GM18508 (cell line): ENCODE results near the gene CRP.
"Not testable (repeated sequence)": the region's sequence is repeated elsewhere in the genome, so short reads cannot be mapped to it uniquely, and the experiment has no call there.

ENCODE experiments used
- ATAC-seq: cut with Tn5 transposase; IDR thresholded peaks from one replicate; pipeline ENCODE4 v1.9.1; 2021; ENCODE audit warnings: moderate number of reproducible peaks; ENCODE audit not compliant: insufficient read depth, unreplicated experiment

The CRP gene, protein sequence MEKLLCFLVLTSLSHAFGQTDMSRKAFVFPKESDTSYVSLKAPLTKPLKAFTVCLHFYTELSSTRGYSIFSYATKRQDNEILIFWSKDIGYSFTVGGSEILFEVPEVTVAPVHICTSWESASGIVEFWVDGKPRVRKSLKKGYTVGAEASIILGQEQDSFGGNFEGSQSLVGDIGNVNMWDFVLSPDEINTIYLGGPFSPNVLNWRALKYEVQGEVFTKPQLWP

DNA sequence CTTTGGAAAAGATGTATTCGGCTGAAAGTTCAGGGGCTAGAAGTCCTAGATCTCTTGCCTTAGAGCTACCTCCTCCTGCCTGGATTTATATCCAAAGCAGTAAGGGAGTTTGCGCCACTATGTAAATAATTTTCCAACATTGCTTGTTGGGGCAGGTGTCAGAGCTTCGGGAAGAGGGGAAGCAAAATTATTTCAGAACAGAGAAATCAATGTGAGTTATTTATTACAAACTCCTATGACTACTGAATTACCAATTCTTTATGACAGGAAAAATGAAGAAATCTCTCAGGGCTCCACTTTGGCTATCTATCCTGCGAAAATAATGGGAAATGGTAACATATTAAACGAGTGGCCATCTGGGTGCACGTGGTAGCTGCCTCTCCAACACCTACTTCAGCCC lies at the start of gene CRP:
Gene CRP, minus strand, starts transcription at position 61 of the 400 bp plus-strand sequence. CDS start 104 bp downstream, outside the sequence.
- ATAC-seq = no peak

DNA sequence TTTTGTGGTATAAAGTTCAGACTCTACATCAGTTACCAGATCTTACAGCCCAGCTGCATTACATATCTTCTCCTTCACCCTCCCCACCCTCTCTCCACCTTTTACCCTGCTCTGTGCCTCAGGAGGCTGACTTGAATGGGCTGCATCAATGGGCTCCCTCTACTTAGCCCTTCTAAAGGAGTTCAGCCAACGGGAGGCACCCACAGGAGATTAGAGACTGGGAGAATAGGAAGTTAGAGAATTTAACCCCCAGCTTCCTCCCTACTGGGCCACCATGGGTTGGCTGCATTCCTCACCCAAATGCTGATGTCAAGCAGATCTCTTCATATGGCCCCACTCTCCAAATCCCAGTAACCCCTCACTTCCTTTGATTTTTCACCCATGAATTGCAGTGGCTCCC lies 49.3 kb upstream of the CRP start:
- ATAC-seq = no peak

DNA sequence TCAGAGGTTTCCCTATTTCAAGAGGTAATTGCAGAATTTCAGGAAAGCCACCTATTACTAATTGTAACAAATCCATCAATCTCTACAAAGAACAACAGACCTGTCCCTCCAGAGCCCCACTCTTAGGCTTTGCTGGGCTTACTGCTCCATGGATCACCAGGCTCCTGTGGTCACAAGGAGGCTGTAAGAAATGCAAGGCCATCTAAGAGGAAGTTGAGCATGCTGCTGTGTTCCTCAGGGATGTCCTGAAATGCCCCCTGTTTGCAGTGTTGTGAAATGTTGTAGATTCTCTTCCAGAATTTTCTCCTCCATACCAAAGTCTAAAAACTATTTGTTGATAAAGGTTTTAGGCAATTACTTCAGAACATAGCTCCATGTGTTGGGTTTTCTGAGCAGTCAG lies 42.0 kb upstream of the CRP start:
- ATAC-seq = no peak

DNA sequence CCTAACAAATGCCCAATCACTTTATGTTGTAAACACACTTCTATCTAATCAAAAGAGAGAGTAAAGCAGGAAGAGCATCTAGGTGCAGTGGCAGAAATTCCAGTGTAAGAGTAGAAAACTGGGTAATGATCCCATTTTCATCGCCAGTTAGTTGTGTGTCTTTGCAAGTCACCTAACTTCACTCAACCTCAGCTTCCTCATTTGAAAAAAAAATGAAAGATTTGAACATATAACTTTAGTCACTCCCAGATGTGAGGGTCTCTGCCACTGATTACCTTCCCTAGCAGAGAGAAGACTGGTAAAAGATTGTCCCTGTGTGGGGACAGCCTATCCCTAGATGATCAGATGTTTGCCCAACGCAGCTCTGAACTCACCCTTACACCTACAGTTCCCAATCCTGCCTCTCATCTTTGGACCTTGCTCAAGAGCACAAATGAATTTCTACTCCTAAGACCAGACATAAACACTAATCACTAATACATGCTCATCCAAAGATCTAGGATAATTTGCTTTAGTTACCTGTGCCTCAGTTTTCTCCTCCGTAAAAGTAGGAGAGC lies 41.1 kb upstream of the CRP start:
- no peak for ATAC-seq

DNA sequence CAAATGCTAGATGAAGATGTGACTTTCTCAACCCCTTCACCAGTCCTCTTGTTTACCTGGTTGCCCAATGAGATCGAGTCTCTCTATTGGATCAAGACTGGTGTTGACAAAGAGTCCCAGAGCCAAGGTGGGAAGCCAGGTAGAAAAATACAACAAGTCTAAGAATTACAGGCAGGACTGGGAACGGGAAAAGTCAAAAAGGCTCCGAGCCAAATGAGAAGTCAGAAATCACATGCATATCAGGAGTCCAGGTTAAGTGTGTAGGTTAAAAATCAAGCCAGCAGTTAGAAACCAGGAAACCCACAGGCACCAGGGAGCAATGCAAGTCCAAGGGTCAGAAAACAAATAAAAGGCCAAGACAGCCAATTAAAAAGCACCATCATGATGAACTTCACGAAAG lies 39.0 kb upstream of the CRP start:
- no peak for ATAC-seq

DNA sequence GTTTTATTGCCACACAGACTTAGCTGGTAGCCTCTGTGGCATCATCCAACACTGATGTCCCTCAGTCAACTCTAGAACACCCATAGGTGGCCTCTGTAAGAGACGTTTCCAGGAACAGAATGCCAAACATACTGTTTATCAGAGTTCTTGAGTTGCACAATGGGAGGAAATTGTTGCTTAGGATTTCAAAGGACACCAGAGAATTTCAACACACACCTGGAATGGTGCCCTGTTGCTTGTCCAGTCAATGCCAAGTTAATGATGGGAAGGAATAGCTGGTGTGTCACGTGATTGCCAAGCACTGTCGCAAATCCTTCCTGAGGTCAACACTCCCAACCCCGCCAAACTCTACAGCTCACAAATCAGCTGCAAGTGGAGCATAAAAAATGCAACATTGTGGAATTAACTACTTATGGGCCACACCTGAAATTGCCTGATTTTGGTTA lies 37.8 kb upstream of the CRP start:
- no peak for ATAC-seq

DNA sequence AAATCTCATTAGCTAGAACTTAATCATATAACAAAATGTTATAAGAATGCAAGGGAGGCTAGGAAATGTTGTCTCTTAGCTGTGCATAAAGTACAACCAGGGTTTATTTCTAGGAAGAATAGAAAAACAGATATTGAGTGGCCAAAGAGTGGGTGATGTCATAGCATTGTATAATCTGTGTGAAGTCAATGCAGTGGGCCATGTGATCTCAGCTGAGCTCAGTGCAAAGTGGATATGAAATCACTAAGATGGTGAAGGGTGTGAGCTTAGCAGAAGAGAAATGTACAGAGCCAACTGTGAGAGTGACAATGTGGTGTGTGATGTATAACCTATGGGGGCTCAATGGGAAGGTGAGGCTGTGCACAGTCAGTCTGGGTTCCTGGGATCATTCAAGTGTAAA lies 36.6 kb upstream of the CRP start:
- no peak for ATAC-seq

- no peak for ATAC-seq
These were observed 36.2 kb upstream of the CRP start for GRCh38 chr1:159750621-159751020.

GRCh38 chr1:159749630-159750029 lies 35.2 kb upstream of the CRP start:
- no peak for ATAC-seq

DNA sequence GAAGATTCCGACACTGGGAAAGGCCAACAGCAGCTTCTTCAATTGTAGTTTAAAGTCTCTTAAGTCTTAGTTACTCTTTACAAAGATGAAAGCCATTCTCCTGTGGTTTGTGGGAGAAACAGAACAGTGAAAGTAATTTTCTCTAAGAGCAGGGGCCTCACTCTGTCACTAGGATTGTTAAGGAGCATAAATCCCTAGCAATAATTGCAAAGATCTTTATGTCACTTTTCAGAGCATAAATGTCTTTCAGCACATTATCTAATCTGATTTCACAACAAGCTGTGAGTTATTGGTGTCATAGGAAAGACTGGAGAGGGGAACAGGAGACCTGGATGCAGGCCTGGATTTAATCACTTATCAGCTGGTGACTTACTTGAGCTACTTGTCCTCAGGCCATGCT lies 34.0 kb upstream of the CRP start:
- ATAC-seq = no peak

DNA sequence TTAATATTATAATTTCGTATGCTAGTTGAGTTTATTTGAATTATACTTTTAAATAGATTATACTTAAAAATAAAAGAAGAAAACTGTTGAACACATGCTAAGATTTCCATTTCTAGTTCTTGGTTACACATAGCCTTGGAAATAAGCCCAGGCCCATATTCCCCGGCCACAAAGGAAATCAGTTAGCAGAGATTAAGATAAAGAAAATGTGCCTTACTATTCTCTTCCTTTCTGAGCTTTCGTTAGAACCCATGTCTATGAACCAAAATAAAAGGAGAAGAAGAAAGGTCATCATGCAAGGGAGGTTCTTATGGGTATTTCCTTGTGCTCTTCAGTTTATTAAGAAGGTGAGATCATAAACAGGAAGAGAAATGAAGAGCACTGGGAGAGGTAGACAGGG lies 32.3 kb upstream of the CRP start:
- no peak for ATAC-seq

DNA sequence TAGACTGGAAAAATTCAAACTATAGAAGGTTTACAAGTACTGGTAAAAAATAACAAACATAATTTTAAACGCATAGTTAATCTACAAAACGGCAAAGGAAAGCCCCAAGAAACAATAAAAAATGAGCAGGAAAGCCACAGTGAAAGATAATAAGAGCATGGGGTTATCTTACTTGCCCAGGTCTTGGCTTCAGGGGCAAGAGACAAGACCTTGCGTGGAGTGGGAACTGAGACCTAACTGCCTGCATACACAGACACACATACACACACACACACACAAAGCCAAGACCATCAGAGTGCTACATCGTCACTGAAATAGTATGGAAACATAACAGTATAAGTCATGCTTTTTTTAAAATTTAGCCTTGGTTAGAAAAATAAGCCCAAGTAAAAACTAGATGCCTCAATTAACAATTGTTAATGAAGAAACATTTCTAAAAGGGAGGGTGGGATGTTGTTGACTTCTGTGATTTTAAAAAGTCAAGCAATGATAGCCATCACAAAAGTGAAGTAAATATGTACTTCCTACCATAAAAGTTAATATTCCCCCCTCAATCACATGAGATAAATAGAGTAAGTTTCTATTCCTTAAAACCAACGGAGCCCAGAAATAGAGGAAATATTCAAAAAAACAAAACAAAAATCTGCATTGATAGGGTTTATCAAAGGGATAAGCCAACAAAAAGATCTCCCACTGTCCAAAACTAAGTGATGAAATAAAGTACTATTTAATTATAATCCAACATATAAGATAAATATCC lies 29.4 kb upstream of the CRP start:
- ATAC-seq = no peak

DNA sequence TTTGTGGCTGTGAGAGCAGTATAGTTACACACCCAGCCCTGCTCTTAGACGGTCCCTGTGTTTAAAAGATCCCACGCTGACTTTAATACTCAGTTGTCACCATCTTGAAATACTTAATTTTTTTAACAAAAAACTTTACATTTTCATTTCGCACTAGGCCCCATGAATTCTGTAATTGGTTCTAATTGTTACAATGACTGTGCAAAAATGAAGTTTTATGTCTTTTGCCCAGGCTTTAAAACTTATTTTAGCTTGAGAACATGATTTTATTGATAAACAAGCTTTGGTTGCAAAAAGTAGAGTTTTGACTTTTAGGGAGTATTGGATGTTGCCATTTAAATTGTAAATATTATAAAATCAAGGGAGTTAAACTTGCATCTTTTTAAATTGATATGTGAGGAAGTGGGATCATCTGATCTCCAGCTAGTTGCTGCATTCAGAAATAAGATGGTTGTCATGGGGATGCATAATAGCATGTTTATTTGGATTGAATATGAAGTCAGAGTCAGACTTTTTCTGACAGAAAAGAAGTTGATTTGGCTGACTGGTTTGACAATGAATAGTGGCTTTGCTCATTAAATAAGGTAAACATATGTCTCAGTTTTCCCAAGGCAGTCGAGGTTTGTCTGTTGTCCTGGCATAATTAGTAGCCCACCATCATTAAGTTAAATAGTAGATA lies 23.0 kb upstream of the CRP start:
- no peak for ATAC-seq

DNA sequence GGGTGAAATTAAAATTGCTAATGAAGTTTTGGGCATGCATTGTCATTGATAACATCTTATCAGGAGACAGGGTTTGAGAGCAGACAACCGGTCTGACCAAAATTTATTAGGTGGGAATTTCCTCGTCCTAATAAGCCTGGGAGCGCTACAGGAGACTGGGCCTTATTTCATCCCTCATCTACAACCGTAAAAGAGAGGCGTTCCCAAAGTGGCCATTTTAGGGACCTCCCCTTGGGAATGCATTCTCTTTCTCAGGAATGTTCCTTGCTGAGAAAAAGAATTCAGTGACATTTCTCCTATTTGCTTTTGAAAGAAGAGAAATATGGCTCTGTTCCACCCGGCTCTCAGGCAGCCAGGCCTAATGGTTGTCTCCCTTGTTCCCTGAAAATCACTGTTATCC lies 8.8 kb upstream of the CRP start:
- not testable (repeated sequence) for ATAC-seq

DNA sequence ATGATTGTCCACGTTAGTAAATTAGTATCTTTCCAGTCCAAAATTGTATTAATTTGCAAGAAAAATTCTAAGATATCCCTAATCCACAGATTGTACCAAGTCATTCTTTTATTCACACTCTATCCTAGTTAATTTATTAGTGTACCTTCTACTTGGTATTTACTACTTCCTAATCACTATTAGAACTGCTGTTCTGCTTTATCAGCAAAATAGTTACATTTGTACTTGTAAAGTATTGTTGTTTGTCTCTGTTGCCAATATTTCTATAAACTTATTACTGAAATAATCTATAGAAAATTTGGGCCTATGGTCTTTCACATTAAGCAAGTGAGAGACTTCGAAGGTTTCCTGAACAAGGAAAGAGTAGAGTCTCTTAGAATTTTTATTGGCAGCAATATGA lies 5.6 kb upstream of the CRP start:
- no peak for ATAC-seq

DNA sequence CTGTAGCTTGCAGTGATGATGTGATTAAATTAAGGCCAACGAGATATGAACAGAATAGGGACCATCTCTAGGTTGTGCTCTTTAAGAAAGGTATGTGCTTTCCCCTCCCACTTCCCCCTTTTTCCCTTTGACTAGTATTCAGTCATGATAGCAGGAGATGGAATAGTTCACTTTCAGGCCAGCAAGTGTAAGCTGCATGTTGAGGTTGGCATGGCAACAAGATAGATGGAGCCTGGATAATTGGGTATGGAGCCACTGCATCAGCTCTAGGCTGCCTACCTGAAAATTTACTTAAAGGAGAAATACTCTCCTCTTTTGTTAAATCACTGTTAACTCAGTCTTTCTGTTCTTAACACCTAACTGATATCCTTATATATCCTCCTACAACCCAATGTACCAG lies 1.5 kb upstream of the CRP start:
- ATAC-seq = no peak

GRCh38 chr1:159712080-159712479 lies 2.3 kb downstream of the CRP start:
- no peak for ATAC-seq

- ATAC-seq = no peak
These were observed 6.7 kb downstream of the CRP start for GRCh38 chr1:159707472-159708260.

- no peak for ATAC-seq
These were observed 8.5 kb downstream of the CRP start for GRCh38 chr1:159705904-159706256.

DNA sequence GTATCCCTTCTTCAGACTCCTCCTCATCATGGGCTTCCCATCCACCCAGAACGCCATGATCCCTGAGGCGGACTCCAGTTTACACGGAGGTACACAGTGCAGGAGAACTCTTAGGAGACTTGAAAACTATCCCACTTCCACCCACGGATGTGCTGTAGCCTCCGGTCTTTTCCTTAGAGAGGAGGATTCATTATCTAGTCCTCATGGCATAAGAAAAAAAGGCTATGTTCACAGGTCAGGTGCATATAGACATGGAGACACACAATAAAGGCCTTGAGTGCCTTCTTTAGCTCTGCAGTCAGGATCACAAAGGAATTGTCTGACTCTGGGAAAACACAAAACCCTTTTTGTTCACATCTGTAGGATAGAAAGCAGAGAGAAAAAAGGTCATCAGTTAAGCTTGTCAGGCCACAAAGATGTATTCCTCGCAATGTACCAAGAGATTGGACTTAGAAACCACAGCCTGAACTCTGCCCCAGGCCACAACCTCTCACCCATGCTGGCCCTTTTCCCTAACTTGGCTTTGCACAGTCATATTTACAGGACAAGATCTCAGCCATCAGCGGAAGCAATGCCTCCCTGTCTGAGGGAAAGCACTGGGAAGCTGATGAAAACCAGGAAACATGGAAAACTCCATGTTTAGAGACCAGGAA lies 9.0 kb downstream of the CRP start:
- ATAC-seq = no peak
